ENCODE data around the gene MLIP.

Gene MLIP

GRCh38 chr6:54284161-54284860, 173.1 kb downstream of the MLIP start:
- no peak for DNase-seq (ENCODE audit: low spot score)

GRCh38 chr6:54285595-54285994, 174.4 kb downstream of the MLIP start:
- no peak for DNase-seq (ENCODE audit: low spot score)

- no peak for DNase-seq (ENCODE audit: low spot score)
Measured at GRCh38 chr6:54286141-54286540, 174.9 kb downstream of the MLIP start.

GRCh38 chr6:54288474-54288873, 177.2 kb downstream of the MLIP start:
- no peak for DNase-seq (ENCODE audit: low spot score)

- no peak for DNase-seq (ENCODE audit: low spot score)
Measured at GRCh38 chr6:54289426-54289825, 178.2 kb downstream of the MLIP start.

- no peak for DNase-seq (ENCODE audit: low spot score)
Measured at GRCh38 chr6:54291146-54291545, 179.9 kb downstream of the MLIP start.

GRCh38 chr6:54291738-54292137, 180.5 kb downstream of the MLIP start:
- DNase-seq (ENCODE audit: low spot score), result no peak

GRCh38 chr6:54294965-54295532, 183.8 kb downstream of the MLIP start:
- no peak for DNase-seq (ENCODE audit: low spot score)

- no peak for DNase-seq (ENCODE audit: low spot score)
Measured at GRCh38 chr6:54299542-54300269, 188.5 kb downstream of the MLIP start.

- no peak for DNase-seq (ENCODE audit: low spot score)
Measured at GRCh38 chr6:54301770-54302169, 190.5 kb downstream of the MLIP start.

GRCh38 chr6:54307439-54307910, 196.2 kb downstream of the MLIP start:
- DNase-seq (ENCODE audit: low spot score), result no peak

- no peak for DNase-seq (ENCODE audit: low spot score)
Measured at GRCh38 chr6:54308289-54308985, 197.2 kb downstream of the MLIP start, which contains the start of gene TINAG. TINAG (plus strand) TSS chr6:54308441; CDS start chr6:54308551, 110 bp downstream.

GRCh38 chr6:54308986-54309315, 197.7 kb downstream of the MLIP start:
- no peak for DNase-seq (ENCODE audit: low spot score)

- no peak for DNase-seq (ENCODE audit: low spot score)
Measured at GRCh38 chr6:54310377-54311152, 199.3 kb downstream of the MLIP start.

GRCh38 chr6:54315656-54316055, 204.4 kb downstream of the MLIP start:
- no peak for DNase-seq (ENCODE audit: low spot score)

Data from hematopoietic multipotent progenitor cell treated with erythropoietin and hydrocortisone succinate and interleukin-3 and kit ligand, for 17 days (in vitro differentiated cells).